Adipose tissue (tissue), 3 donors: ENCODE results near the gene ARFGAP1. TPM values are rescaled to one million over a fixed set of nuclear protein-coding genes. Genes with fewer than 3 reads are reported as not detected.

Source experiments
- H3K27ac ChIP-seq: one replicate; pipeline ENCODE4 v1.5.1; 2013; ENCODE audit warnings: low read depth, low read length
- WGBS, 3 donors: extraction: QIAGEN DNeasy Blood & Tissue Kit; methylation state at CpG; one replicate each; pipeline ENCODE4 v1.1.7; 2013; 5-methylcytosine and 5-hydroxymethylcytosine counted together
- polyA plus RNA-seq, 3 donors: library from polyadenylated mRNA; stranded (reverse); fragments of 200-250 nt; gene quantifications; one replicate each; pipeline ENCODE4 v1.2.3, GENCODE V29; 2013
- donor health status: healthy with polysubstance abuse.
- donor health status: Bipolar disorder and iron deficiency.
- donor health status: healthy.

The ARFGAP1 gene
- 10 to 100 TPM; 41.9 to 55.0 (median 50.8) TPM for polyA plus RNA-seq

DNA sequence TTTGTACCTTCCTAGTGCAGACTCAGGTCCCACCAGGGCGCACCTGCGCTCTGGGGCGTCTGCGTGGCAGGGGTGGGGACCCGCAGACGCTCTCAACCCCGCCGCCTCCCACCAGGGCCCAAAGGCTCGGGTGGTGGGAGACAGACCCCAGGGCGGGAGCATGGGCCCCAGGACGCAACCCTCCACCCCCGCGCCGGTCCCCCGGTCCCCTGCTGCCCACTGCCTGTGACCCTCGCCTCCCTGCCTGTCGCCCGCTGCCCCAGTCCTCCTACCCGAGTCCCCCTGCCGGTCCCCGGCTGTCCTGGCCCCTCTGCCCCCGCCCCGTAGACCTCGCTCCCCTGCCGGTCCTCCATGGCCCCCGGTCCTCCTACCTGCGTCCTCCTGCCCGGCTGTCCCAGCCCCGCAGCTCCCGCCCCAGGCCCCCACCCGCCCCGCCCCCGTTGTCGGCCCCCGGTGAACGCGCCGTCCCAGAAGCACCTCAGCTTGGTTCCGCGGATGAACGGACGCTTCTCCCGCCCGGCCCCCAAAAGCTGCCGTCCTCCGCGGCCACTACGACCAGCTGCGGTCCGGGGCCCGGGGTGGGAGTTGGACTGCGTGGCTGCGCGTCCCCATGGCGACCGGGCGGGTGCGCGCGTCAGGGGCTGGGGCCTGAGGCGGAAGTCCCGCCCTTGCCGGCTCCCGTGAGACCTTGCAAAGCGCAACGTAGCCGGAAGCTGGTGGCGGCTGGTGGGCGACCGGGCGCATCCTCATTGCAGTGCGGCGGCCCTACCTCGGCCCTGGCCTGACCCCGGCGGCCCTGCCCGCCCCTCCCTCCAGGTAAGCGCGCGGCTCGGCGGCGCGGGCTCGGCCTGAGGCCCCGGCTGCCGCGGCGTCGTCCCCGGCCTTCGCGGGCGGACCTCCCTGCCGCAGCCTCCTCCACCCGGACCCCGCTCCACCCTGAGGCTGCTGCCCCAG is at the start of gene ARFGAP1:
ARFGAP1 (plus strand) TSS at position 709 of the 954 bp plus-strand sequence. CDS start 2,768 bp downstream, outside the sequence.
- WGBS, 3 donors: 1% methylated on average over 66 to 97 of the region's 97 CpGs
- no peak within 1 kb of the TSS for H3K27ac ChIP-seq

DNA sequence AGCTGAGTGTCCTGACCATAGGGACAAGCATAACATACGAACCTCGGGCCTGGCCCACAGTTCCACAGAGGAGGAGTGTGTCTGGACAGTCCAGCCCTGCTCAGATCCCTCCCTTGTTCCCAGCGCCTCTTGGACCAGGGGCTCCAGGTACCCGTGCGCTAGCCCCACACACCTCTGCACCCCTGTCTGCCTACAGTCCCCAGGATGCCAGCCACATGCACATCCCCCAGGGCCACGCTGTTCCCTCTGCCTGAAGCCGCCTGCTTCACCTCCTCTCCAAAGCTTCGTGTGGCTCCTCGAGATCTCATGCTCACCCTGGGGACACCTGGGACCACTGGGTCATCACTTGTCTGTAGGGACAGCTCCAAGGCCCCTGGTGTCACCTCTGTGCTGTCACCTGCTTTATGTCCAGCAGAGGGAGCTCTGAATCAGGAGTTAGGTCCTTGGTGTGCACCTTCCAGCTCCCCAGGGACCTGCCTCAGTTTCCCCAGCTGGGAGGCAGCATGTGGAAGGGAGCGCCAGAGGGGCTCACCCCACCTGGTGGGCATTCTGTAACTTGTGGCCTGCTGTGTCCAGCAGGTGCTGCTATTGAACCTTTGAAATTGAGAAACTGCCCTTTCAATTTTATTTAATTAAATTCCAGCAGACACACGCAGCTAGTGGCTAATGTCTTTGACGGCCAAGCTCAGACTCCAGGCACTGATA is 49.3 kb upstream of the ARFGAP1 start:
- no peak overlapping the region for H3K27ac ChIP-seq
- WGBS, 3 donors: 45 to 54% (median 51%) methylated on average over 12 of the region's 12 CpGs

DNA sequence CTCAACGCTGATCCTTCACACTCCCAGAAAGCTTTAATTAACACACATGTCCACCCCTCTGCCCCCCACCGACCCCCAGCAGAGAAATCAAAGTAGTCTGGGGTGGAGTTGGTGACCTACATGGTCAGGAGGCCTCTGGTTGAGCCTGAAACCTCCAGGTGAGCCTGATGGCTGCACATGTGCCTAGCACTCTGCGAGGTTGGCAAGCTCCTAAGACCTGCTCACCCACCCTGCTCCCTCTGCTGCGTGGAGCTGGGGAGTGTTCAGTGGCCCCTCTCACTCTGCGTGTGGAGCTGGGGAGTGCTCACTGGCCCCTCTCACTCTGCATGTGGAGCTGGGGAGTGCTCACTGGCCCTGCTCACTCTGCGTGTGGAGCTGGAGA is 48.8 kb upstream of the ARFGAP1 start:
- H3K27ac ChIP-seq: no peak overlapping the region
- WGBS, 3 donors: 74 to 84% (median 81%) methylated on average over 6 of the region's 6 CpGs

DNA sequence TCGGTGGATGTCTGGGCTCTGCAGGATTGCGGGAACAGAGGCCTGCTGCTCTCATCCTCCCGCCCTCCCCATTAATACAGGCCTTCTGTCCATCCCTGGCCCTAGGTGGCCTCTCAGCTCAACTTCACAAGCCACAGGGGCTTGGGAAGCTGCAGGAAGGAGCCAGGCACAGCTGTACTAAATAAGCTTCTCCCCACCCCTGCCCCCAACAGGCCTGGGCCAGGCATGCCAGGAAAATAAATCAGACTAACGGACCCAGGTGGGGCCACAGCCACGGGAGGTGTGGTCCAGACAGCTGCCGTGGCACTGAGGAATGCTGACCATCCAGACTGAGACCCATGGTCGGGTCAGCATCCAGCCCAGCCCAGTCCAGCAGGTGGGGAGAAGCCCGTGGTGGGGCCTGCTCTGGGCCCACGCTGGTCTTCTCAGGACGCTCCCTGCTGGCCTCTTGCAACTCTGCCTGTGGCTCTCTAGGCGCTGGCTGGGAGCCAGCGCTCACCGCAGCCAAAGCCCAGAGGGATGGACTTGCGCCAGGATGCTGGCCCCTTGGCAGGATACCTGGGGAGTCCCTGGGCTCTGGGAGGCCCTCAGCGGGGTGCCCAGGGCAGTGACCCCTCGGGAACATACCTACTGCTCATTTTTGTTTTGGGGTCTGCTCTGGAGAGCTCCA is 48.1 kb upstream of the ARFGAP1 start:
- WGBS, 3 donors: 23 to 39% (median 32%) methylated on average over 16 of the region's 16 CpGs
- no peak overlapping the region for H3K27ac ChIP-seq

DNA sequence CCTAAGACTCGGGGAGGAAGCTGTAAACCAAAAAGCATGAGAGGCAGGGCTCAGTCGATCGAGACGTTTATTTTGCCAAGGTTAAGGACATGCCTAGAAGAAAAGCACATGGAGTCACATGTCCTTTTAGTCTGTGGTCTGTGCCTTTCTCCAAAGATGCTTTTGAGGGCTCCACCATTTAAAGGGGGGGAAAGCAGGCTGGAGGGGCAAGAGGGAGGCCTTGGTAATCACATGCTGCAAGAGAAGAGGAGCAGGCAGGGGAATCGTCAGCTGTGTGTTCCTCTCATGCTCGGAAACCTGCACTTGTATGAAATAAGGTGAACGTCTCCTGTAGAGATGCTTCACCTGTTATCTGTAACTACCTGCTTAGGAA is 47.5 kb upstream of the ARFGAP1 start:
- 29 to 44% (median 40%) methylated on average over 7 of the region's 7 CpGs for WGBS, 3 donors

DNA sequence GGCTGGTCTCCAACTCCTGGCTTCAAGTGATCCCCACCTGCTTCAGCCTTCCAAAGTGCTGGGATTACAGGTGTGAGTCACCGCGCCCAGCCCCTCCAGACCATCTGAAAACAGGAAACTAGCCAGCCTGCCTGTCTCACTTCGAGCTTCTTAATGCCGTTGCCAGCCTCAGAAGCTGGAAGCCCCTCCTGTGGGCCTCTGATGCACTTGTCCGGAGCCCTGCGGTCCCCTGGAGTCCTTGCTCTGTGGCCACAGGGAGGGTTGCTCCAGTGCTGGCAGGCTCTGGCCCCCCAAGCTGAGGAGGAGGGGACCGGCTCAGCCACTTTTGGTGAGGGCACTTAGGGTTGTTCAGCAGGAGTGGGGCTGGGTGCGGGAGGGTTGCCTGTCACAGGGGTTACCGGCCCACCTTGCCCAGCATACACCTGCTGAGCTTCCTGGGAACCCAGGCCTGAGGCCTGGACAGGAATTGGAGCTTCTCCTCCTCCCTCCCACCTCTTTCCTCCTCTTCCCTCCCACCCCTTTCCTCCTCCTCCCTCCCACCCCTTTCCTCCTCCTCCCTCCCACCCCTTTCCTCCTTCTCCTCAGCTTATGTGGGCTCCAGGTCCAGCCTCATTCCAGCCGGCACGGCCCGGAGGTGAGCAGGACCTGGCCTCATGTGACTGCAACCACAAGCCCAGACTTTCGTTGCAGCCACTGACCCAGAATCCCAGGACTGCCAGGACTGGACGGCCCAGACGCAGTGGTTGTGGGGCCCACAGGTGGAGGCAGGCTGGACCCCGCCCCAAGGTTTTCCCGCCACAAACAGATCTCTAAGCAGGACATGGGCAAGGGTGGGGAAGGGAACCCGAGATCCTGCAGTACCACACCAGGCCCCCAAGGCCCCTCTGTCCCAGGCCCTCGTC is 46.3 kb upstream of the ARFGAP1 start:
- WGBS, 3 donors: 76 to 90% (median 85%) methylated on average over 17 to 19 of the region's 19 CpGs
- H3K27ac ChIP-seq: no peak overlapping the region

More for the DNA sequence above, 47.5 kb upstream of the ARFGAP1 start:
- no peak overlapping the region for H3K27ac ChIP-seq

DNA sequence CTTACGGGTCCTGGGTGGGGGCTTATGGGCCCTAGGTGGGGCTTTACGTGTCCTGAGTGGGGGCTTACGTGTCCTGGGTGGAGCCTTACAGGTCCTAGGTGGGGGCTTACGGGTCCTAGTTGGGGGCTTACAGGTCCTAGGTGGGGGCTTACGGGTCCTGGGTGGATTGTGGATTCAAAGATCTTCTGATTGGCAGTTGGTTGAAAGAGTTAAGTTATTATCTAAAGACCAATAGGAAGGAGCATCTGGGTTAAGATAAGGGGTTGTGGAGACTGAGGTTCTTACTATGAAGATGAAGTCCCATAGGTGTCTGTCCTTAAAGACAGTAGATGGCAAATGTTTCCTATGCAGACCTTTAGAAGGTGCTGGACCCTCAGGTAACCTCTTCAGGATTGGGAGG is 45.4 kb upstream of the ARFGAP1 start:
- H3K27ac ChIP-seq: no peak overlapping the region
- 85 to 91% (median 86%) methylated on average over 5 of the region's 5 CpGs for WGBS, 3 donors

DNA sequence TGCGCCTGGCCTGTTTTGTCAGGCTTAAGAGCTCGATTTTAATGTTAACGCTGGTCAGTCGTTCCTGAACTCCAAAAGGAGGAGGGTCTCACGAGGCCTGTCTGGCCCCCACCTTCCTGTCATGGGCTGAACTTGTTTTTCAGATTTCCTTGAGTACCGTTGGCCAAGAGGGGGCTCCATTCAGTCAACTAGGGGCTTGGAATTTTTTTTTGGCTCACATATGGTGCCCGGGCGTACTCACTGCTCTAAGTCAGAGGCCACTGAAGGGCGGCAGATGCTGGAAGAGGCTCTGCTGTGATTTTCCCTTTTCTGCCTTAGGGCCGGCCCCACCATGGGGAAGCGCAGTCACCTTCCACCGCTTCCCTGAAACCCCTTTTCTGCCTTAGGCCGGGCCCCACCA is 43.8 kb upstream of the ARFGAP1 start:
- WGBS, 3 donors: 51 to 60% (median 57%) methylated on average over 13 of the region's 13 CpGs
- no peak overlapping the region for H3K27ac ChIP-seq

DNA sequence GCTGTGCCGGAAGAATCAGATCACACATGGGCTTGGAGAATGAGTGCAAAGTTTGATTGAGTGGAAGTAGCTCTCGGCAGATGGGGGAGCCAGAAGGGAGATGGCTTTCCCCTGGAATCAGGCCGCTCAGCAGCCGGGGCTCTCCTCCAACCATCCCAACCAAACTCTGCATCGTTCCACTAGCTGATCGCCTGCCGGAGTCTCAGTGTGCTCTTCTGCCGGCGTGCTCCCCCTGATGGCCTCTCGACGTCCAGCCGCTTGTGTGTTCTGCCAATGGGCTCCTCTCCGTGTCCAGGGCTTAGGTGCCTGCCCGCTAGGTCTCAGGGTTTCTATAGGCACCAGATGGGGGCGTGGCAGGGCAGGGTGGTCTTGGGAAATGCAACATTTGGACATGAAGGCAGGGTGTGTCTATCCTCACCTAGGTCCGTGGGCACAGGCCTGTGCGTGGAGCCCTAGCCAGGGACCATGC is 41.8 kb upstream of the ARFGAP1 start:
- 8 to 14% (median 12%) methylated on average over 17 of the region's 17 CpGs for WGBS, 3 donors
- no peak overlapping the region for H3K27ac ChIP-seq

DNA sequence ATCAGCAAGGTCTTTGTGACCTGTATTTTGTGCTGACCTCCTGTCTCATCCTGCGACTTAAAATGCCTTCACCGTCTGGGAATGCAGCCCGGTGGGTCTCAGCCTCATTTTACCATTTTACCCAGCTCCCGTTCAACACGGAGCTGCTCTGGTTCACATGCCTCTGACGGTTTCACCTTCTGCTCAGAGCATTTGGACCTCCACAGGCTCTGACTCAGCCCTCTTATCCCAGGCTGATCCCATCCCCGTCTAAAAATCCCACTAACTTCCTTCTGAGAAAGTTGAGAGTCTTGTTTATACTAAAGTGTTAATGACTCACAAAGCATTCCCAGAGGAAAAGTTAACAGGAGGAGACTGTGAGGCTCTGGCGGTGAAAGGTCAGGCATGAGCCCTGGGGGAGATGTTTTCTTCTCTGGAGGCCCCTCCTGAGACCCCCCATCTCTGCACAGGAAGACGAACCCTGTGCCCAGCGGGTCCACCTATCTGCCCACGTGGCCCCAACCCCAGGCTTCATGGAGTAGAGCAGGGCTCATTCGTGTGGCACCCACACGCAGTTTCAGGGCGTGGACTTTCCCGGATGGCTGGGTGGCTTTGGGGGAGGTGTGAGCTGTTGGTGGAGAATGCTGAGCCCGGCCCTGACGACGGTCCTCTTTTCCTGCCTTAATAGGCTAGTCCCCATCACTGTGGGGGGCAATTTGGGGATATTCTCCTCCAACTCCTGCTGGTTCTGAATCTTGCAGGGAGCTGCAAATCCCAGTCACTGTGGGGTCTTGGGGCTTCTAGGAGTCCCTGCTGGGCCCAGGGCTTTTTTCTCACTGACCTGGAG is 40.2 kb upstream of the ARFGAP1 start:
- no peak overlapping the region for H3K27ac ChIP-seq
- WGBS, 3 donors: 45 to 52% (median 46%) methylated on average over 18 of the region's 18 CpGs

DNA sequence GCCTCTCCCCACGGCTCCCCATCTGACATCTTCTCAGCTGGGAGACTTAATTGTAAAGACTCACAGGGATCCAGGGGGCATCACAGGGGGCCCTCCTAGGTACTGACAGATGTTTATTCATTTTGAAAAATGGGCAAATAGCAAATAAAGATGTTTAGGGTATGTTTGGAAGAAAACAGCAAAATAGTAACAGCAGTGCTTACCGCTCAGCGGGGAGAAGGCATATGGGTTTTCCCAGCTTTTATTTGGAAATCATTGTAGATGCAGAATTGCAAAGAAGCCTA is 39.6 kb upstream of the ARFGAP1 start:
- H3K27ac ChIP-seq: no peak overlapping the region
- 61 to 73% (median 72%) methylated on average over 3 of the region's 3 CpGs for WGBS, 3 donors

DNA sequence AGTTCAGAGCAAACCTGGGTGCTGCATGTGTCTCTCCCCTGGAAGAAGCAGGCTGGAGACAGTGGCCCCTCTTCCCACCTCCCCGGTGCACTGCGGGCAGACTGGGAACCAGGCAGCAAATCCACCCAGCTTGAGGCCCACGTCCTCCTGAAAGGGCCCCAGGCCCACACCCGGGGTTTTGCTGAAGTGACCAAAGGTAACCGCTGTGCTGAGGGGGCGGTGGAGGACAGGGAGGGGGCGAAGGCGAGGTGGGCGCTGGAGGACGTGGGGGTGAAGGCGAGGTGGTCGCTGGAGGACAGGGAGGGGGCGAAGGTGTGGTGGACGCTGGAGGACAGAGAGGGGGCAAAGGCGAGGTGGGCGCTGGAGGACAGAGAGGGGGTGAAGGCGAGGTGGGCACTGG is 38.7 kb upstream of the ARFGAP1 start:
- 80 to 86% (median 85%) methylated on average over 16 to 17 of the region's 17 CpGs for WGBS, 3 donors
- H3K27ac ChIP-seq: no peak overlapping the region

DNA sequence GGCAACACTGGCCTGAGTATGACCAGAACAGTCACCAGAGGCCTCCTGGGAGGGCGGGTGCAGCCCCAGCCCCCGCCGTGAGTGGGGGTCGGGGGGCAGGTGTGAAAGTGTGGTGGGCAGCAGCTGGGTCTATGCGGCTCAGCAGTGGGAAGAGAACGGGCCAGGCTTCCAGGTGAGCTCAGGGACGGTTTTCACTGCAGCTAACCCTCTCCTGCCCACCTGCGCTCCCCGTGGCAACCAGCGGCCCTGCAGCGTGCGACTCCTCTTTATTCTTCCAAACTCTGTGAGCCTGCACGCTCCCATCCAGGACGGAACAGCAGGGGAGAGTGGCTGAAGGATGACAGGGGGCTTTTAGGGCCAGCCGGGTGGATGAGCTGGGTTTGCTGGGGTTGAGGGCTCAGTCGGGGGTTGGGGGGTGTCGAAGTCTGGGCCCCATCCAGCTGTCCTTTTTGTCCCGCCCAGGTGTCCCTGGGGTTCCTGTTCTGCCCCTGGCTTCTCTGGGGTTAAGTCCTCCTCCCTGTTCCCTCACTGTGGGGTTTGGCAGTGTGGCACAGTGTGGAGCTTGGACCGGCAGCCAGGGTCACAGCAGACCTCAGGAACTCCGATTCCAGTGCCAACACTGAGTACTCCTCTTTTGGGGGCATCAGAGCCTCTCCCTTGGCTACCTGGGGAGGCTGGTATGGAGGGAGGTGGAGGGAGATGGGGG is 37.8 kb upstream of the ARFGAP1 start:
- WGBS, 3 donors: 8 to 27% (median 21%) methylated on average over 18 to 20 of the region's 20 CpGs
- no peak overlapping the region for H3K27ac ChIP-seq

DNA sequence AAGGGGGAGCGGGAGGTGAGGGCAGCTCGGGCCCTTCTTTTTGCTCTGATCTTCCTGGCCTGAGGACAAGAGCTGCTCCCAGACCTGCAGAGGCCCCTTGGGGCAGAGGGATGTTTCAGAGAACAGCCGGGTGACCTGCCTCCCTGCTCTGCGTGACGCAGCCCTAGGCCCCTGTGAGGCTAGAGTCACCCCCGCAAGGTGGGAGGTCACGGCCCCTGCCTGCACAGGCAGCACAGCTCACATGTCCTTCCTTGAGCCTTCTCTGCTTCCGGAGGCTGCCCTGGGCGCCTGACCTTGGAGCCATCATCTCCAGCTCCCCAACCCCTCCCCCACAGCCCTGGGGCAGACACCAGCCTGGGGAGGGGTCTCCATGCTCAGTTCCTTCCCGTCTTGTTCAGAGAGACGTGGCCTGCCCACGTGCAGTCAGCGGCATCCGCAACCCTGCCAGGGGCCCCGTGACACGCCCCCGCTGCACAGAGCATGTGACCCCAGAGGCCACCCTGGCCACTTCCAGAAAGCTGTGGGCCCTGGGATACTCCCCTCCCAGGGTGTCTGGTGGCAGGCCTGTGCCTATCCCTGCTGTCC is 37.1 kb upstream of the ARFGAP1 start, which contains the start of gene BIRC7:
BIRC7 (plus strand) TSS at position 507 of the 585 bp plus-strand sequence. CDS start 192 bp downstream, outside the sequence.
- 35 to 43% (median 38%) methylated on average over 14 to 16 of the region's 17 CpGs for WGBS, 3 donors
- no peak within 1 kb of the TSS for H3K27ac ChIP-seq

DNA sequence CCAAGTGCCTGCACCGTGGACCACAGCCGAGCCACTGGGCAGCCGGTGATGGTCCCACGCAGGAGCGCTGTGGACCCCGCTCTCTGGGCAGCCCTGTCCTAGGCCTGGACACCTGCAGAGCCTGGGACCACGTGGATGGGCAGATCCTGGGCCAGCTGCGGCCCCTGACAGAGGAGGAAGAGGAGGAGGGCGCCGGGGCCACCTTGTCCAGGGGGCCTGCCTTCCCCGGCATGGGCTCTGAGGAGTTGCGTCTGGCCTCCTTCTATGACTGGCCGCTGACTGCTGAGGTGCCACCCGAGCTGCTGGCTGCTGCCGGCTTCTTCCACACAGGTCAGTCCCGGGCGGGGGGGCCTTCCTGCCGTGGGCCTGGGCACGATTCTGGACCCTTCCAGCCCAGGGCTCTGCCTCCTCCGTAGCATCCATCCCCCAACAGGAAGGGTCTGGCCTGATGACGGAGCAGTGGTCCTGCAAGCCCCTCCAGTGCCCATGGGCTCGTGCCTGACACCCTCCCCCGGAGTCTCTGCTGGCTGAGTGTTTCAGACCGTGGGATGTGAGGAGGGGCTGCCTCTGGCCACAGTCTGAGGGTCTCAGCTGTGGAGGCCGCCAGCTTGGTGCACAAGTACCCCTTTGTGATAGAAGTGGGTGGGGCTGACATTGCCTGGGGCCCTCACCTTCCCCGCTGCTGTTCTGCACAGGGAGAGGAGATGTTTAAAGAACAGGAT is 36.3 kb upstream of the ARFGAP1 start:
- 76 to 90% (median 84%) methylated on average over 26 of the region's 26 CpGs for WGBS, 3 donors
- H3K27ac ChIP-seq: no peak overlapping the region

DNA sequence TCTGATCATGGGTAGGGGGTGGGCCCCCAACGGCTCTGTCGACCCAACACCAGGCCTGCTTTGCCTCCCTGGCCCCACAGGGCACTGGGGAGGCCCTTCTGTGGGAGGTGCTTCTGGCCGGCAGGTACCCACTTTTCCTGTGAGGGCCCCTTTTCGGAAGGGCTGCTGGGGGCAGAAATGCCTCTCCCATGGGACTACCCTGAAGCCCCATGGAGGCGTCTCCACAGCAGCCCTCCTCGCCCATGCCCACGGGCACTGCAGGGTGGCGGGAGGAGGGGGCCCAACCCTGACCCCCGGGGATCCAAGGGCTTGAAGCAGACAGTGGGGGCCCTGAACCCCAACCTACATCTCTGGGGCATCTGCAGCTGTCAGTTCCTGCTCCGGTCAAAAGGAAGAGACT is 34.6 kb upstream of the ARFGAP1 start:
- 76 to 84% (median 76%) methylated on average over 8 to 10 of the region's 10 CpGs for WGBS, 3 donors
- H3K27ac ChIP-seq: no peak overlapping the region
